Stimulated activated CD8-positive, alpha-beta memory T cell treated with anti-CD3 and anti-CD28 coated beads, Interleukin-15, amount 100 ng/mL, for 4 hours (primary cell): Measurements from ENCODE around the gene ANKFY1.

Source experiments
- DNase-seq, 2 donors: peaks; one replicate each; pipeline ENCODE4 v3.0.0-alpha.2; 2020; ENCODE audit warnings: low read depth in 2 of 2

The ANKFY1 gene

GRCh38 chr17:4119299-4119698 lies 144.5 kb downstream of the ANKFY1 start:
- no peak for DNase-seq

- DNase-seq = no peak
Observed at GRCh38 chr17:4118015-4118743, 145.6 kb downstream of the ANKFY1 start.

GRCh38 chr17:4116516-4116915 lies 147.3 kb downstream of the ANKFY1 start:
- DNase-seq = no peak
